GM21786 (cell line): ENCODE measurements around the gene MVP.

ENCODE experiments used
- ATAC-seq: cut with Tn5 transposase; IDR thresholded peaks from one replicate; pipeline ENCODE4 v1.9.1; 2021; ENCODE audit not compliant: unreplicated experiment

MVP gene

DNA sequence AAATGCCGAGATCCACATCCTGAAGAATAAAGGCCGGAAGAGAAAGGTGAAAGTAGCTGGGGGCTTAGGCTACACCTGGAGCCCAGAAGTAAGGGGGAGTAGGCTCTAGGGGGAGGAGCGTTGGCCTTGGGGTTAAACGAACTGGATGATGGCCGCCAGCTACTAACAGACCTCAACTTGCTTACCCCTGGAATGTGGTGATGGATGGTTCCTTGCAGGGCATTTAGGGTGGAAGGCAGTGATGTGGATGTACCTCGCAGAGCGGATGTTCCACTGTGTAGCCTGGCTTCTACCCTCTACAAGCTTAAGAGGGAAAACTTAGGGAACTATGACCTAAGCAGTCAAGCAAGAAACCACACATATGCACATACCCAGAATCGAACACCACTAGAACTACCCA, 16.2 kb upstream of the MVP start:
- ATAC-seq: no peak

DNA sequence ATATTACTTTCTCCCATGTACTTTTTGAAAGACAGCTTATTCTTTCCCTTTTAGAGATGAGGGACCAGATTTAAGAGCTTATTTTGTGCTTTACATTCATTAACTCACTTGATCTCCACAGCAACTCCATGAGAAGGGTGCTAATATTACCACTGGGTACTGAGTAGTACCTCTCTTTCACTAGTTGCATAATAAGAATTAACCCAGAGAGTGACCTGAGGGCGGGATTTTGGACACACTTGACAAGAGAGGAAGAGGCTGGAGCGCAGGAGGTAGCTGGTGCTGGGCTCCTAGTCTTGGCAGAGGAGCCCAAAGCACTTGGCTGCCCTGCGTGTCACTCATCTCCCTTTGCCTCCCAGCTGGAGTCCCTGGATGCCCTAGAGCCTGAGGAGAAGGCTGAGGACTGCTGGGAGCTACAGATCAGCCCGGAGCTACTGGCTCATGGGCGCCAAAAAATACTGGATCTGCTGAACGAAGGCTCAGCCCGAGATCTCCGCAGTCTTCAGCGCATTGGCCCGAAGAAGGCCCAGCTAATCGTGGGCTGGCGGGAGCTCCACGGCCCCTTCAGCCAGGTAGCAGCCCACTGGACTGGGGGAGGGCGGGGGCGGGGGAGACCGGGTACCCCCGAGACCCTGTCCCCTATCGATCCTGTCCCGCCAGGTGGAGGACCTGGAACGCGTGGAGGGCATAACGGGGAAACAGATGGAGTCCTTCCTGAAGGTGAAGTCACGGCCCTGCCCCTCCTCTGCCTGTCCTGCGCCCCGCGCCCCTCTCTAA, 15.6 kb upstream of the MVP start:
- no peak for ATAC-seq

DNA sequence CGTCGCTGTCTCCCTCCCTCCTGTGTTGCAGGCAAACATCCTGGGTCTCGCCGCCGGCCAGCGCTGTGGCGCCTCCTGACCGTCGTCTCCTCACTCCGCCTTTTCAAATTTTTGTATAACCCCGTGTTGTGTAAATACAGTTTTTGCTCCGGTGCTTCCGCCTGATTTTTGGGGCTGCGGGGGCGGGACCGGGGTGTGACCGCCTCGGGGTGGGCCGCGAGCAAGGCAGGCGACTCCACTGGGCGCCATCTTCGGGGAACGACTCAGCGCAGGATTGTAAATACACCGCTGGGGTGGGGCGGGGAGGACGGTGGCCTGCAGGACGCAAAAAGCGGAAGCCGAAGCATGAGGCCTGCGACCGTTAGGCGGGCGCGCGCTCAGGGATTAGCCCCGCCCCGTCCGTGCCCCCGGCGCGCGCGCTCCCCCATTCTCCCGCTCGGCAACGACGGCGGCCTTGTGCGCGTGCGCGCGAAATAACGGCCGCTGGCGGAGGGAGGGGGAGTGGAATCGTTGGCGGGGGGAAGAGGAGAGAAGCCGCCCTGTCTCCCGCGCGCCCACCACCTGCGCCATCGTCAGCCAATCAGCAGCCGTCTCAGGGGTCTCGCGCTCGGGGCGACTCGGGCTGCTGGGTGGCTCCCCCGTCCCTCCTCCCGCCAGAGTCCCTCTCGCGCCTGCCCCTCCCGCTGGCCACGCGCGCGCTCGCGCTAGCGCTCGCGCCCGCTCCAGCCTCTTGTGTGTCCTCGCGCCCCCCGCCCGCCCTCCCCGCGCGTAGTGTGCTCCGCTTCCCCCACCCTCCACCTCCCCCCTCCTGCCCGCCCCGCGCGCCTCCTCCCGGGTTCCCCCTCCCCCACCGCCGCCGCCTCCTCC, 14.8 kb upstream of the MVP start:
- peak; percentile 48 for ATAC-seq

- ATAC-seq: no peak
Measured at GRCh38 chr16:29806099-29806579, 14.1 kb upstream of the MVP start, which contains the start of gene MAZ. MAZ (plus strand) TSS chr16:29806529; CDS start chr16:29806702, 173 bp downstream.

- ATAC-seq: no peak
Measured at GRCh38 chr16:29806641-29807425, 13.4 kb upstream of the MVP start.

GRCh38 chr16:29807426-29808218, 12.6 kb upstream of the MVP start:
- no peak for ATAC-seq

- ATAC-seq: no peak
Measured at GRCh38 chr16:29808219-29808900, 11.9 kb upstream of the MVP start.

GRCh38 chr16:29809031-29809747, 11.1 kb upstream of the MVP start:
- ATAC-seq: no peak

DNA sequence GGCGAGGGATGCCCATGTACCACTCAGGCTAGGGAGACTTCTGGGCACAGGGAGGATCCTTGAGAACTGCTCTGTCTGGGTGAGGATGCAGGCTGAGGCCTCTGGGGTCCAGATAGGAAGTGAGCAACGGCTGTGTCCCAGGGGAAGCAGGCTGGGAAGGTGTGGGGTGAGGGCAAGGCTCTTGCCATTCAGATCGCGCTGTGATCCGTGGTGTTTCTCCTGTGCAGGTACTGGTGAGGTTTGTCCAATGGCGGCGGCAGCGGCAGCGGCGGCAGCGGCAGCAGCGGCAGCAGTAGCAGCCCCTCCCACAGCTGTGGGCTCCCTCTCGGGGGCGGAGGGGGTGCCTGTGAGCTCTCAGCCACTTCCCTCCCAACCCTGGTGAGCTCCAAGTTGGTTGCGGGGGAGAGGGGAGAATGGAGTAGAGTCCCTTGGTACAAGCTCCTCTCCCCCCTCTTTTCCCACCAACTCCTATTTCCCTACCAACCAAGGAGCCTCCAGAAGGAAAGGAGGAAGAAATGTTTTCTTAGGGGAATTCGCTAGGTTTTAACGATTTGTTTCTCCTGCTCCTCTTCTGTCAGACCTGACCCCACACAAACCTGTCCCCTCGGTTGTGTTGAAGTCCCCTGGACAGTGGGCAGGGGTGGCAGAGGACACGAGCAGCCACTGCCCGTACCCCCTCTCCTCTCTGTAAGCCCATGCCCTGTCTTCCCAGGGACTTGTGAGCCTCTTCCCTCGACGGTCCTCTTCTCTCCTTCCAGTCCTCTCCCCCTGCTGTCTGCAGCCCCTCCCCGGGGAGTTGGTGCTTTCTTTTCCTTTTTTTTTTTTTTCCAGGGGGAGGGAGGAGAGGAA, 10.2 kb upstream of the MVP start:
- no peak for ATAC-seq

GRCh38 chr16:29810699-29811169, 9.5 kb upstream of the MVP start:
- no peak for ATAC-seq

DNA sequence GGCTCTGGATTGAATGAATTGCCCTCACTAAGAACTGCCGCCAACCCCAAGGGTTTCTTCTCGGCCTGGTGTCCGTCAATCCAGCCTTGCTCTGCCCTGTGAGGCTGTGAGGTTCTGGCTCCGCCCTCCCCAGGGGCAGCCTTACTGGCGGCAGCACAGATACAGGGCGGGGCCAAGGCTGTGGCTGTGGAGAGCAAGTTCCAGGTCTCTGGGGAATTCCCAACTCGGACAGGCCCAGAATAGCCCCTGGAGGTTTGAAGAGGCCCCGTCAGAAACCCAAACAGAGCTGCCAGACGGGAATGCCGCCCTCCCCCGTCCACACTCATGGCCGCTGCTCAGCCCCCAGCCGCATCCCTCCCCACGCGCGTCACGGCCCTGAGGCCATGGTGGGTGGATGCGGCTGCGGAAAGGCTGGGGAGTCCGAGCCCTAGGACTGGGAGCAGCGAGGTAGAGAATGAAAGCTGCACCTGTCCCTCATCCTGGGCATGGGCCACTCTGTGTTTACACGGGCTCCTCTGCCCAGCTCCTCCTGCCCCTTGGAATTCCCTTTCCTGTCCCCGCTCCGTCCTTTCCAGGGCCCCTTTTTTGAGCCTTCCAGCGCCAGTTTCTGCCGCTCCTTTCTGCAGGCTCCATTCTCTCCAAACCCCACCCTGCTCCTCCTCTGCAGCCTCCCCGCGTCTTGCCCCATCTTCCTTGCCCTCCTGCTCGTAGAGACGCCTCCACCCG, 8.9 kb upstream of the MVP start:
- peak; percentile 46 for ATAC-seq

DNA sequence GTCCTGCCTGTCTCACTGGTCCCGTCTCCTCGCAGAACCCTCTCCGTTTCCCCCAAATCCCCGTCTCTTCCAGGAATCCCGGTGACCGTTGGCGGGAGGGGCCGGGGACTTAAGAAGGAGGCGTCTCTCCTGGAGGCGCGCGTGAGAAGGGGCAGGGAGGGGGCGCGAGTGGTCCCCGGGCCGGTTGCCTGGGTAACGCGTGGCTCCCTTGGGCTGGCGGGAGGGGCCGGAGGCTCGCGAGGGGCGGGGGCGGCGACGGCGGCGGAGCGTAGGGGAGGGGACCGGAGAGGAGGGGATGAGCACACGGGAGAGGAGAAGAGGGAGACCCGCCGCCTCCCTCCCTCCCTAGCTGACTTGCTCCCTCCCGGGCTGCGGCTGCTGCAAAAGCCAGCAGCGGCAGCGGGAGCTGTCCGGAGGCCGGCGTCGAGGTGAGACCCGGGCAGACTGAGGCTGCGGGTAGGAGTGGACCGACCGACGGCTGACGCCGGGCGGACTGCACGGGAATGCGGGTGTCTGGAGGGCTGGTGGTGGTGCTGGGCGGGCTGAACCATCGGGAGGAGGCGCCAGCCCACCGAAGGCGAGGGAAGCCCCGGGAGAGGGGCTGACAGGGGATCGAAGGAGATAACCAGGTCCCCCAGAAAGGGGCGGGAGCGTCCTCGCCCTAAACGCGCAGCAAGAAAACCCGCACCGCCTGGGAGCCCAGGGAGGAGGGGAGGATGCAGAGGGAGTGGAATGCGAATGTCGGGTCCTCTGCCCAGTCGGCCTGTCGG, 8.2 kb upstream of the MVP start, which contains the start of gene PRRT2:
PRRT2 (plus strand) TSS at position 298 of the 770 bp plus-strand sequence. CDS start 862 bp downstream, outside the sequence.
- no peak for ATAC-seq

DNA sequence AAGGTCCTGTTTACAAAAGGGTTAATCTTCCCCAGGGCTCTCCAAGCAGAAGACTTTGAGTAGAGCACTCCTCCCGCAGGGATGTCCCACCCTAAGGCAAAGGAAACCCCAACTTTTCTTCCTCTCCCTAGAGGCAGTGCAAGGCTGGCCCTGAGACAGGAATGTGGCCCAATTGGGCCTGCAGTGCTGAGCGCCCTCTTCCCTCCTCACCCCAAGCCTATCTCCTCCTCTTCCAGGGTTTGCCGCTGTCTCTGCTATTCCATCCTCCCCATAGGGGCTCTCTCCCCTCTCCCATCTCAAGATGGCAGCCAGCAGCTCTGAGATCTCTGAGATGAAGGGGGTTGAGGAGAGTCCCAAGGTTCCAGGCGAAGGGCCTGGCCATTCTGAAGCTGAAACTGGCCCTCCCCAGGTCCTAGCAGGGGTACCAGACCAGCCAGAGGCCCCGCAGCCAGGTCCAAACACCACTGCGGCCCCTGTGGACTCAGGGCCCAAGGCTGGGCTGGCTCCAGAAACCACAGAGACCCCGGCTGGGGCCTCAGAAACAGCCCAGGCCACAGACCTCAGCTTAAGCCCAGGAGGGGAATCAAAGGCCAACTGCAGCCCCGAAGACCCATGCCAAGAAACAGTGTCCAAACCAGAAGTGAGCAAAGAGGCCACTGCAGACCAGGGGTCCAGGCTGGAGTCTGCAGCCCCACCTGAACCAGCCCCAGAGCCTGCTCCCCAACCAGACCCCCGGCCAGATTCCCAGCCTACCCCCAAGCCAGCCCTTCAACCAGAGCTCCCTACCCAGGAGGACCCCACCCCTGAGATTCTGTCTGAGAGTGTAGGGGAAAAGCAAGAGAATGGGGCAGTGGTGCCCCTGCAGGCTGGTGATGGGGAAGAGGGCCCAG, 7.3 kb upstream of the MVP start:
- no peak for ATAC-seq

GRCh38 chr16:29813644-29814562, 6.4 kb upstream of the MVP start:
- ATAC-seq: no peak
